GM08714 (cell line): ENCODE measurements around the gene ASB10.

ENCODE experiments used
- H3K4me3 ChIP-seq: fragments of 200-500 bp; sonication (Bioruptor generic); 2 replicates; pipeline ENCODE4 v1.5.1; 2014; ENCODE audit warnings: mild to moderate bottlenecking, low read length, inconsistent platforms
- ZNF274 ChIP-seq: IDR thresholded peaks from 2 replicates; pipeline ENCODE4 v1.6.1; 2012; ENCODE audit warnings: mild to moderate bottlenecking, low read depth, low read length

ASB10 gene, protein sequence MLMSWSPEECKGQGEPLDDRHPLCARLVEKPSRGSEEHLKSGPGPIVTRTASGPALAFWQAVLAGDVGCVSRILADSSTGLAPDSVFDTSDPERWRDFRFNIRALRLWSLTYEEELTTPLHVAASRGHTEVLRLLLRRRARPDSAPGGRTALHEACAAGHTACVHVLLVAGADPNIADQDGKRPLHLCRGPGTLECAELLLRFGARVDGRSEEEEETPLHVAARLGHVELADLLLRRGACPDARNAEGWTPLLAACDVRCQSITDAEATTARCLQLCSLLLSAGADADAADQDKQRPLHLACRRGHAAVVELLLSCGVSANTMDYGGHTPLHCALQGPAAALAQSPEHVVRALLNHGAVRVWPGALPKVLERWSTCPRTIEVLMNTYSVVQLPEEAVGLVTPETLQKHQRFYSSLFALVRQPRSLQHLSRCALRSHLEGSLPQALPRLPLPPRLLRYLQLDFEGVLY

DNA sequence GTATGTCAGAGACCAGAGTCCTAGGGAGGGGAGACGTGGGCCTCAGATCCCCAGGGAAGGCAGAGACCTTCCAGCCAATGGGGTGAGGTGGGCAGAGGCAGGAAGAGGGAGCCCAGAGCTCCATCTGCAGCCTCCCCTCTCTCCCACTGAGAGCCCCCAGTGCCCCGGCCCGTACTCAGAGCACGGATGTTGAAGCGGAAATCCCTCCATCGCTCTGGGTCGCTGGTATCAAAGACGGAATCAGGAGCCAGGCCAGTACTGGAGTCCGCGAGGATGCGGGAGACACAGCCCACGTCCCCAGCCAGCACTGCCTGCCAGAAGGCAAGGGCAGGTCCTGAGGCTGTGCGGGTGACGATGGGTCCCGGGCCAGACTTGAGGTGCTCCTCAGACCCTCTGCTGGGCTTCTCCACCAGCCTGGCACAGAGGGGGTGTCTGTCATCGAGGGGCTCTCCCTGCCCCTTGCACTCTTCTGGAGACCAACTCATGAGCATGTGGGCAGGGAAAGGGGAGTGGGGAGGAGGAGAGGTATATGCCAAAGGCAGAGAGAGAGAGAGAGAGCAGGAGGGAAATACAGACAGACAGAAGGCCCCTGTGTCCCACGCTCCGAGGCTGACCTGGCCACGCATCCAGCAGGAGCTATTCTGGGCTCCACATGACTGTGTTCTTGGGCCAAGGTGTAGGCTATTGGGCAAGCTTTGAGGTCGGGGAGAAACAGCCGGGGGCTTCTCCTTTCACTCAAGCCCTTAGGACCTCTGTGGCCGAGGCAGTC is at the start of gene ASB10:
Gene ASB10, minus strand, starts transcription at position 611 of the 769 bp plus-strand sequence. Its CDS starts 120 bp downstream, at position 491.
- H3K4me3 ChIP-seq: no peak within 1 kb of the TSS
- TF ChIP-seq ZNF274: no peak

DNA sequence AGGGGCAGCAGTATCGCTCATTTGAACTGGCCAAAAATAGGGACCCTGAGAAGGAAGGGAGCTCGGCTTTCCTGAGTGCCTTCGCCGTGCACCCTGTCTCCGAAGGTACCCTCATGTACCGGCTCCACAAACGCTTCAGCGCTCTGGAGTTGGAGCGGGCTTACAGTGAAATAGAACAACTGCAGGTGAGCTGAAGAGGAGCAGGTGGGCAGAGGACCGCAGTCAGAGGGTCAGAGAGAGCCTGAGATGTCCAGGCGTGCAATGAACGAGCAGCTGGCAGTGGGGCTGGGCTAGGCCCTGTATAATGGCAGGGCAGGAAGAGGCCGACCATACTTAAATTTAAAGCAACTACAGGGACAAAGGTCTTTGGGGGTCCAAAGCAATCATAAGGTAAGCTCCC is 49.4 kb upstream of the ASB10 start:
- H3K4me3 ChIP-seq: no peak overlapping the region

DNA sequence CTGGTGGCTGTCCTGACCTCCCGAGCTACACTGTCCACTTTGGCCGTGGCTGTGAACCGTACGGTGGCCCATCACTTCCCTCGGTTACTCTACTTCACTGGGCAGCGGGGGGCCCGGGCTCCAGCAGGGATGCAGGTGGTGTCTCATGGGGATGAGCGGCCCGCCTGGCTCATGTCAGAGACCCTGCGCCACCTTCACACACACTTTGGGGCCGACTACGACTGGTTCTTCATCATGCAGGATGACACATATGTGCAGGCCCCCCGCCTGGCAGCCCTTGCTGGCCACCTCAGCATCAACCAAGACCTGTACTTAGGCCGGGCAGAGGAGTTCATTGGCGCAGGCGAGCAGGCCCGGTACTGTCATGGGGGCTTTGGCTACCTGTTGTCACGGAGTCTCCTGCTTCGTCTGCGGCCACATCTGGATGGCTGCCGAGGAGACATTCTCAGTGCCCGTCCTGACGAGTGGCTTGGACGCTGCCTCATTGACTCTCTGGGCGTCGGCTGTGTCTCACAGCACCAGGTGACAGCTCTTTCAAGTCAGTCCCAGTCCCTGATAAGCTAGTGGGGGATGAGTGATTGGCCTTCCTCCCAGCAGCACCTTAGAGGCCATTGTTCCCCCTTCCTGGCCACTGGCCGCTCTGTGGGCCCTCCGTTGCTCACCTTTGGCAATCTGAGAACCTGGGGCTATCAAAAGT is 48.2 kb upstream of the ASB10 start:
- no peak overlapping the region for H3K4me3 ChIP-seq
- no peak for TF ChIP-seq ZNF274

More for the DNA sequence above, 49.4 kb upstream of the ASB10 start:
- no peak for TF ChIP-seq ZNF274

DNA sequence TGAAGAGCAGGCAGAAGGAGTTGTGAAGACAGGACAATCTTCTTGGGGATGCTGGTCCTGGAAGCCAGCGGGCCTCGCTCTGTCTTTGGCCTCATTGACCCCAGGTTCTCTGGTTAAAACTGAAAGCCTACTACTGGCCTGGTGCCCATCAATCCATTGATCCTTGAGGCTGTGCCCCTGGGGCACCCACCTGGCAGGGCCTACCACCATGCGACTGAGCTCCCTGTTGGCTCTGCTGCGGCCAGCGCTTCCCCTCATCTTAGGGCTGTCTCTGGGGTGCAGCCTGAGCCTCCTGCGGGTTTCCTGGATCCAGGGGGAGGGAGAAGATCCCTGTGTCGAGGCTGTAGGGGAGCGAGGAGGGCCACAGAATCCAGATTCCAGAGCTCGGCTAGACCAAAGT is 46.8 kb upstream of the ASB10 start:
- no peak for TF ChIP-seq ZNF274
- peak overlapping the region; percentile 78; the same call in 1 of the 2 replicates for H3K4me3 ChIP-seq

DNA sequence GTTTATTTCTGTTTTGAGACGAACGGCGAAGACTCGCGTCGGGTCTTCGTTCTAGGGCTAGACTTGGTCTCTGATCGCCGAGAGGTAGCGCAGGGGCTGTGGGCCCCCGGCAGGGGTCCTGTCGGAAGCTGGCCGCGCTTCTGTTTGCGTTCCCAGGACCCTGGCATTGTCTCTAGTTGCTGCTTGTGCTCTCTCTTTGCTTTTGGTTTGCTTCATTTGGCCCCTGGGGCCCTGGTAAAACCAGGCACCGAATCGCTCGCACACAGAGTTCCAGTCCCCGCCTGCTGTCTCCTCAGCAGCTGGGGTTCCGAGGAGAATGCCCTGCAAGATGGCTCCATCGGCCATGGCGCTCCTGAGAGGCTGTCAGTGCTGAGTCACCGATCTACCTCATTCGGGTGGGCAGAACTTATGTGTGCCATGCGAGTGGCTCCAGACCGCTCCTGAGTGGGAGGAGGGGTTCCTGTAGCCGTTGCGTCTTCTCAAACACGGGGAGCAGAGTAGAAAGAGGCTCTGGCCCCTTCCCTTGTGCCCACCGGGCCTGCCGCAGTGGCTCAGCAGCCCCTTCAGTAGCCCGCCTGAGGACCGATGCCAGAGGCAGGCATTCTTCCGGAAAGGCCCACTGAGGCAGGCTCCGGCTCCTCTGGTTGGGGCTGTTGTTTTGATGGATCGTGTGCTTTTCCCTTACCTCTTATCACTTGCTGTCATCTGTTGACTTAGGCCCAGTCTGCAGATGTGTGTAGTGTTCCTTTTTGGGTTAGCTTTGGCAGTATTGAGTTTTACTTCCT is 46.1 kb upstream of the ASB10 start:
- H3K4me3 ChIP-seq: peak overlapping the region; percentile 78
- TF ChIP-seq ZNF274: no peak

DNA sequence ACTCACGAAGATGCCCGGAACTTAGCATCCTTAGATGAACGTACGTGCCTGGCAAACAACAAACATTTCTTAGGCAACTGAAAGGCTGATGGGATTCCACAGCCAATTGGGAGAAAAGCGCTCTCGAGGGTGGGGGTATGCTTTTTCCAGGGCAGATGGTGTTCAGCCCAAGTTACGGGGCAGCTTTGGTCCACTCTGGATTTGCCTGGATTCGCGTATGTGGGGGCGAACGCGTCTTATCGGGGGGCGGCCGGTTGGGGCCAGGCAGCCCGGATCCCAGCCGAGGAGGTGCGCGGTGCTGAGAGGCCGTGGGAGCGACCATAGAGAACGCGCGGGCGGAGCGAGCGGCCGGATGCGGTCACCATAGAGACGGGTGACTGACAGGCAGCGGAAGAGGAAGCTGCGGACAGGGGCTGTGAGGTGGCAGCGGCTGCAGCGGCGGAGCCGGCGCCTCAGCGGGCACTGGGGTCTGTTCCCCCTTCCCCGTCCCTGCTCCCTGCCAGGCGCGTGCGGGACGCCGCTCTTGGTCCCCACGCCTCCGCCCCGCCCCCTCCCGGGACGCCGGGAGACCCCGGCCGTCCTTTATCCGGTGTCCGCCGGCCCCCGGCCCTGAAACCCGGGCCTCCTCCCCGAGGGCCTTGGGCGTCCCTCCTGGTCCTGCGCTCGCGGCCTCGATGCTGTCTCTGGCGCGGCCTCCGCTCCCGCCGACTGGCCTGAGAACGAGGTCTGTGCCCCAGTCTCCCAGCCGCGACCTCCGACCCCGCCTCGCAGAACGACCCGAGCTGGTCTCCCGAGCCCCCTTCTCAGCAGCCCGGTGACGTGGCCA is 45.3 kb upstream of the ASB10 start, which contains the start of gene CHPF2:
Gene CHPF2, plus strand, starts transcription at position 393 of the 826 bp plus-strand sequence. CDS start 1,529 bp downstream, outside the sequence.
- no peak for TF ChIP-seq ZNF274
- H3K4me3 ChIP-seq: peak within 1 kb of the TSS; percentile 78

DNA sequence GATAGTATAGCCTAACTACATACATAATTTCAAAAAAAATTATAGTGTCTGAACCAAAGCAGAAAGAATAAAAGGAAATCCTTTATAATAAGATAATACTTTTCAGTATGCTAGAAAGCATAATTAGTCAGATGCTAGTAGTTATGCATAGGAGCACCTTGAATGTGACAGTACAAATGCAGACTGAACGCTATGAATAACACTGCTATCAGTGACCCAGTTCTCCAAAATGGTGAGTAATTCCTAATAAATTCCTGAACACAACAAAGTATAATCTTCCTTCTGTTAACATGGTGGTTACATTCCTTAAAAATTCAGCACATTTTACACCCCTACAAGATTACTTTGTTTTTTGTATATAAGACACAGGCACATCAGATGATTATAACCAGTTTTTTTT is 44.0 kb upstream of the ASB10 start:
- no peak for TF ChIP-seq ZNF274
- no peak overlapping the region for H3K4me3 ChIP-seq

DNA sequence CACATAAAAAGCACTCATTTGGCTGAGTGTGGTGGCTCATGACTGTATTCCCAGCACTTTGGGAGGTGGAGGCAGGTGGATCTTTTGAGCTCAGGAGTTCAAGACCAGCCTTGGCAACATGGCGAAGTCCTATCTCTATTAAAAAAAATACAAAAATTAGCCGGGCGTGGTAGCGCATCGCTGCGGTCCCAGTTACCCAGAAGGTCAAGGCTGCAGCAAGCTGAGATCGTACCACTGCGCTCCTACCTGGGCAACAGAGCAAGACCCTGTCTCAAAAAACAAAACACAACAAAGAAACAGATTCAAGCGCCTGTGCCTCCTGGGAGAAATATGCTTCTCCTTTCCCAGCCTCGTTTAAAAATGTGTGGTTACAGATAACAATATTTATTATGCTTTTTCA is 42.2 kb upstream of the ASB10 start:
- no peak overlapping the region for H3K4me3 ChIP-seq
- TF ChIP-seq ZNF274: no peak

DNA sequence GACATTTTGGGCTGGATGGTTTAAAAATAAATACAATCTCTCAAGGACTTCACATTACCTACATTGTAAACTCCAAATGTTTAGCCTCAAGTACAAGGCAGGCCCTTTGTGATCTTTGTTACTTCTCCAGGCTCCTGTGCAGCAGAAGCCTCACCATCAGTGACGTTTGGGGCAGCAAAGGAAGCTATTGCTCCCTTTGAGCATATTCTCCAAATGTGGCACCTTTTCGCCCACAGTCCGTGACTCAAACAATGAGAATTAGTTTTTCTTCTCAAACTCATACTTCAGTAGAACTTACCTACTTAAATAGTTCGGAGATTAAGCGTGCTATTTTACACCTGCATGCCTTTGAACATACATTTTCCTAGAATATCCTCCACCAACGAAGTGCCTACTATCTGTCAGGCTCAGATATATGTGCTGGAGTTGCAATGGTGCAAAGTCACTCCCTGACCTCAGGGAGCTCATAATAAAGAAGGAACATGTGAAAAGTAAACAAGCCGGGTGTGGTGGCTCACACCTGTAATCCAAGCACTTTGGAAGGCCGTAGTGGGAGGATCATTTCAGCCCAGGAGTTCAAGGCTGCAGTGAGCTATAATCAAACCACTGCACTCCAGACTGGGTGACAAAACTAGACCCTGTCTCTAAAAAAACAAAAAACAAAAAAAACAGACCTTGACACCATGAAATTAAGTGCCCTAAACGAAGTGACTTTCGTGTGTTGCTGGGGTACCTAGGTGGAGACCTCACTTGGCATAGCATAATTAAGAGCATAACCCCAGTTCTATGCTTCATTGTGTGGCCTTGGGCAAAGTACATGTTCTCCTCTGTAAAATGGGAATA is 41.2 kb upstream of the ASB10 start:
- TF ChIP-seq ZNF274: no peak
- H3K4me3 ChIP-seq: peak overlapping the region; percentile 73

DNA sequence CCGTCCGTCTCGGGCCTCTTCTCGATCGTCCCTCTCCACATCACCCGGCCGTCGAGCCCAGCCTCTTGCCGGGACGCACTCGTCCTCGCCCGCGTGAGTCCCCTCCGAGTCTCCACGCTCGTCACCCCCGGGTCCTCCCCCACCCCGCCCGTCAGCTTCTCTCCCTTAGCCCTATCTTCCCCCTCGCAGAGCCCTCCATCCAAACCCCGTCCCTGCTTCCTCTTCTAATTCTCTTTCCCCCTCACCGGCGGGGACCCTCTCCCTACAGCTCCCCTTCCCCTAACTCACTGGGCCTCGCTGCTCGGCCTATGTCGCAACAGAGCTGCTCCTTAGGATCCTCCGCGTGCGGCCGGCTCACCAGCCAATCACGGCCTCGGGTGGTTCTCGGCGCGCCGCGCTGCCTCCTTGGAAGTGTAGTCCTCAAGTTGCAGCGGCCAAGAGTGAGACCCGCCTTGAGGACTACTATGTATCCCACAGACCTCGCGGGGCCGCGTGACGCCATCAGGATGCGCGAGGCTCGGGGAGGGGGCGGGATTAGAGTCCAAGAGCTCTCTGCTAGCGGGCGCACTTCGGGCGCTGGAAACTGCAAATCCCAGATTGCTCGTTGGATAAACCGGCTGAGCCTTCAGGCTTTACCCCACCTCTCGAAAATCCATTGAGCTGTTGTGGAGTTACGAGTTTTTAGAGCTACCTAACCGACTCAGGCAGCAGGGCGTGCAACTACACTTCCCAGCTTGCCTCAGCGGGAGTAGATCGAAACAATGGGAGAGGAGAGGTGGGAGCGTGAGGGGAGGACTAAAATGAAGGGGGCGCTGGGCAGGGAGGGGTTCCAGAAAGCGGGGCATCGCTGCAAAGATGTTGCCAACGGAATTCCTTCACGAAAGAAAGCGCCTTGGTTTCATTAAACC is 40.1 kb upstream of the ASB10 start, which contains the start of gene ABCF2:
Gene ABCF2, minus strand, starts transcription at position 331 of the 908 bp plus-strand sequence. CDS start 747 bp downstream, outside the sequence.
- TF ChIP-seq ZNF274: no peak
- peak within 1 kb of the TSS; percentile 82 for H3K4me3 ChIP-seq

DNA sequence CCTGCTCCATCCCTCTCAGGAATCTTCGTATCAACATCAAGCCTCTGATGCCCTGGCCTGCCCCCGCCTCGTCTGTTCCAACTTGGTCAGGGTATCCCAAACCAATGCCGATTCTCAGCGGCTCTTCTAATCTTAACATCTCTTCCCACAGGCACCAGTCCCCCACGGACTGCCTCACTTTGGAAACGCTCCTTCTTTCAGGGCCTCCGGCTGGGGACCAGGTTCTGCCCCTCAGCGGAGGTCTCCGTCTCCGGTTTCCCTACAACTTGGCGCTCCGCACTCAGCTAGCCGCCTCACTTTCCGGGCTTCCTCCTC is 39.5 kb upstream of the ASB10 start:
- peak overlapping the region; percentile 82 for H3K4me3 ChIP-seq
- no peak for TF ChIP-seq ZNF274
